NCI-H2171 treated with DMSO at 0.1 percent for 48 hours (cell line): ENCODE data around the gene ANKRD44.
"Not testable (repeated sequence)": the region's sequence is repeated elsewhere in the genome, so short reads cannot be mapped to it uniquely, and the experiment has no call there.

Experiments used
- DNase-seq: peaks from one replicate; lab custom pipeline; 2025; lab: John Stamatoyannopoulos, UW

Gene ANKRD44

DNA sequence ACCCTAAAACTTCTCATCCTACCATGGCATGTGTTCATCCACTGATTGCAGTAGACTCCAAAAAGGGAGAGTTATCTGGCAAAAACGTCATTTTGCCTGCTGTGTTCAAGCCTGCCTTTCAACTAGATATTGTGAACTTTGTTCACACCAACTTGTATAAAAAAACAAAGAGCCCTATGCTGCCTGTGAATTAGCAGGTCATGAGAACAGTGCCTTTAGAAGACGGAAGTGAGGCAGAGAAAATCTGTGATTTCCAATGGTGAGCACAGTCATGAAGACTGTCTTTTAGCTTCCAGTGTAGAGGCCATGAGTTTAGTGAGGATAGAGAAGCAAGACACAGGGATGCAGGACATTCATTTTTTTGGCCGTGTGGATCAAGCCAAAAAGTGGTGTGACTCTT lies 280.5 kb downstream of the ANKRD44 start:
- DNase-seq: no peak

DNA sequence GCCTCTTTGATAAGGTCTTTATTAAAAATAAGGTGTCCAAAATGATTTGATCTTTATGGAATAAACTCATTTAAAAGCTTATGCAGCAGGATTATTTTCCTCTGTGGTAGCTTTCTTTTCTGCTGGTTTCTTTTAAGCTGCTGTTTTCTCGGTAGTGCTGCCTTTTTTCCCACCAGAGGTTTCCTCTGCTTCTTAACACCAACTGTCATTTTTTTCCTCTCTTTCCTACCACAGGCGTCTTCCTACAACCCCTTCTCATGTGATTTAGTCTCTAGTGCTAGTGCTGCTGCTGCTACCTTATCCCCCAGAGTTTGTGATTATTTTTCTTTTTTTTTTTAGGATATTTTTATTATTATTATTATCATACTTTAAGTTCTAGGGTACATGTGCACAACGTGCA lies 281.9 kb downstream of the ANKRD44 start:
- no peak for DNase-seq

DNA sequence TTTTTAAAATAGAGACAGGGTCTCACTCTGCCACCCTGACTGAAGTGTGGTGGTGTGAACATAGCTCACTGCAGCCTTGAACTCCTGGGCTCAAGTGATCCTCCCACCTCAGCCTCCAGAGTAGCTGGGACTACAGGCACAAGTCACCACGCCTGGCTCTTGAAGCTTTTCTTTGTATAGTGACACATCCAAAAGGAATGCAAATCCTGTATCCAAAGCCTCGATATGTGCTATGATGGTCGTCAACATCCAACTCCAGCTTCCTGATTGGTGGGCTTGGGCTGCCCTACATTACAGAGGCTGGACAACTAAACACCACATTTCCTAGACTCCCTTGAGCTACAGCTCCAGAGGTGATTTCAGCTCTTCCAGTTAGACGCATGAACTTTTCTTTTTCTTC lies 282.4 kb downstream of the ANKRD44 start:
- DNase-seq: no peak

DNA sequence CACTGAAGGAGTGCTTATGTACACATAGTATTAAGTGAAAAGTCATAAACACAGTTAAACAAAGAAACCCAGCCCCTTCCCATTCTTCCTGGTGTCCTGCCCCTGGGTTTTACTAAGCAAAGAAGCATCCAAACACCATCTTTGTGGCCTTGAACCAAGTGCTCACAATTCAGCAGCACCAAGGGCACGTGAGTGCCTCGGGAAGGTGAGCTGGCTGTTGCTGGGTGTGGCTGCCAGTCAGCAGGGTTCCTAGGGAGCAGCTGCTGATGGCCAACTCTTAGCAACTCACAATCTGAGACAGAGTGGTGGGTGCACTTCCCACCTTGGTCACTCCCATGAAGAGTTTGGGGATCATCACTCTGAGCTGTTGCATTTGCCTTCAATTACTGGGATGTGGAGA lies 286.4 kb downstream of the ANKRD44 start:
- DNase-seq: peak; percentile 47

DNA sequence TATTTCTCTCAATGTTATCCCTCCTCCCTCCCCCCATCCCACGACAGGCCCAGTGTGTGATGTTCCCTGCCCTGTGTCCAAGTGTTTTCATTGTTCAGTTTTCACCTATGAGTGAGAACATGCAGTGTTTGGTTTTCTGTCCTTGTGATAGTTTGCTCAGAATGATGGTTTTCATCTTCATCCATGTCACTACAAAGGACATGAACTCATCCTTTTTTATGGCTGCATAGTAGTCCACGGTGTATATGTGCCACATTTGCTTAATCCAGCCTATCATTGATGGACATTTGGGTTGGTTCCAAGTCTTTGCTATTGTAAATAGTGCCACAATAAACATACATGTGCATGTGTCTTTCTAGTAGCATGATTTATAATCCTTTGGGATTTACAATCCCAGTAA lies 289.7 kb downstream of the ANKRD44 start:
- not testable (repeated sequence) for DNase-seq

DNA sequence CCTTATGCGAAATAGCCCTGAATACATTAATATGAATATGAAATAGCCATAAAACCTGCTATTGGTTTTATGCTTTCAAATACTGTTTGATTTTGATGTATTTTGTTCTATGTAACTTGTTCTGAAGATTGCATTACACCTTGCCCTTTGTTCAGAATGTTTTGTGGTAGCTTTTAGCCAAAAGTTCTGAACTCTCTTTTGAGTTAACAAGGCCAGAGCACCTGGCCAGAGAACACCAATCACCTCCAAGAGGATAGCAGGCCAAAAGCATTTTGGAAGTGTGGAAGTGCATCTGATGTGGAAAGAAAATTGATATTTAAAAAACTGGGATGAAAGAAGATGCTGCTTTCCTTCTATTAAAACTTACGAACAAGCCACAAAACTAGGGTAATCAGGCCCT lies 297.5 kb downstream of the ANKRD44 start:
- DNase-seq: no peak

DNA sequence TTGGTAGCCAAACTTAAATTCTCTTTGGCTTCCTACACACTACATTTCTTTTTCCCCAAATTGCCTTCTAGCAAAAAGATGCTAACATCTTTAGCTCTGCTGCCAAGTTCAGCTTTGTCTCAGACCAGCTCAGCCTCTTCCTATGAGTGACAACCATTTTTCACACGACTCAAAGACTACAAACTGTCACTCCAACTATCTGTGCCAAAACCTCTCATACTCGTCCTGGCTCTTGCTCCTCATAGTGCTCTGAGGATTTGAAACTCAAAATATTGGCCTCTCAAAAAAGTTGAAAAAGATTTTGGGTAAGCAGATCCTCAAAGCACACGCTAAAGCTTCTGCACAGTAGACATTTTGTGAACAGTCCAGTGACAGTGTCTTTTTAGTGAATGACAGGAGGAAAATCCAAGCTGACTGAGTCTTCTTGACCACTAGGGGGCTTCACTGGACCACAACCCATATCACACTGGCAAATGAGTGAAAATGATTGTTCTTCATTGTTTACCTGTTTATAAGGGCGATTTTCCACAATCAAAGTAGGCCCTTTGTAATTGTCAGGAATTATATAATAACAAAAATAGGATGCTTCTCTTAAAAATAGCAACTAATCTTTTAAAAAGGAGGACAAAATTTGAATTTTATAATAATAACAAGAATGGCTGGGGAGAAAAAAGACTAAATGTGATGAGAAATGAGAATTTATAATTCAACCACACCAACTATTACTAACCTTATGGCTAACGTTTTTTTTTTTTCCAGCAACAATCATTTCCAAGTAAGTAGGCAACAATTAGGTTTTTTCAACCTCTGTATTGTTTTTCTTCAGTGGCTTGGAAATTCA lies 298.6 kb downstream of the ANKRD44 start:
- DNase-seq: peak; percentile 70

DNA sequence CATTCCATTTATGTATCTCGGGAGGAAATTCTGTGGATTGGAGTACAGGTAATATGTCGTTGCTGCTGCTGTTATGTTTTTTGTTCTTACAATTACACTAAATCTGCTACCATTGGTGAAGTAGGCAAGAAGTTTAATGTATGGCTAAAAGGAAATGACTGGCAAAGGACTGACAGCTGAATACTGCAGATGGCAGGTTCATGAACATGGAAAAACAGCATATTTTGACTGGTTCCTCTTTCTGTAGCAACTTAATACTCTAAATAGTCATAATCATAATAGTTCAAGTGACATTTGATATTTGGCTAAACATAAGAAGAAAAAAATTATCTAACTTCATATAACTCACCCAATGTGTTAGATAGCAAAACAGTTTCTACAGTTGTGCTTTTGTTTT lies 299.6 kb downstream of the ANKRD44 start:
- peak; percentile 77 for DNase-seq

DNA sequence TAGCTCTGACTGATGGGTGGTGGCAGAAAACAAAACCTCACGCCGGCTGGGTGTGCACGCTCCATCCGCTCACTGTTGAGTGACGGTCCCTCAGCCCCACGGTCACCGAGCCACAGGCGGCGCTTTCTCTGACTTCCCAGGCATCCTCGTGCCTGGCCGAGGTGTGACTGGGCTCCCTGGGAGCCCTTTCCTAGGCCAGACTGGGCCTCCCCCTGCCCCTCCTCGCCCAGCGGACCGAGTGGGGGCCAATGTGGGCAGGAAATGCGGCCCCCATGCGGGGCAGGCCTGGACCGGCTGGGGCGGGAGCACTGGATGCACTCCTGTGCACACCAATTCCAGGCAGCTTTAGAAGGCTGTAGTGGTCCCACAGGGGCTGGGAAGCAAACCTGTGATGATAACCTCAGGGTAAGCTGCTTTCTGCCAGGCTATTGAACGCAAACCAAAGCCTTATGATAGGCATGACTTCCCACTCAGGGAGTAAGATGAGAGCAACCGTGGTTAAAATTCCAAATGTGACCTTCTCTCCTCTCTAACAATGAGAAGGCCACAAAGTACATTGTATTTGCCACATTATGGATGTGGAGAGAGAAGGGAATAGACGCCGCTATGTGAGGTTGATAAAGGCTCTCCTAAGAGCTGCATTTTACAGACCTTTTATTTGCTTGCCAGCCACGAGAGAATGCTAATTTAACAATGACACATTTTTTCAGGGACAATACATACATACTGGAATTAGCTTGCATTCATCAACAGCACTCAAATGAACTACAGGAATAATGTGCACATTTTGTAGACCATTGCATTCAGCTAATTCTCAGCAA lies 300.2 kb downstream of the ANKRD44 start:
- DNase-seq: no peak

DNA sequence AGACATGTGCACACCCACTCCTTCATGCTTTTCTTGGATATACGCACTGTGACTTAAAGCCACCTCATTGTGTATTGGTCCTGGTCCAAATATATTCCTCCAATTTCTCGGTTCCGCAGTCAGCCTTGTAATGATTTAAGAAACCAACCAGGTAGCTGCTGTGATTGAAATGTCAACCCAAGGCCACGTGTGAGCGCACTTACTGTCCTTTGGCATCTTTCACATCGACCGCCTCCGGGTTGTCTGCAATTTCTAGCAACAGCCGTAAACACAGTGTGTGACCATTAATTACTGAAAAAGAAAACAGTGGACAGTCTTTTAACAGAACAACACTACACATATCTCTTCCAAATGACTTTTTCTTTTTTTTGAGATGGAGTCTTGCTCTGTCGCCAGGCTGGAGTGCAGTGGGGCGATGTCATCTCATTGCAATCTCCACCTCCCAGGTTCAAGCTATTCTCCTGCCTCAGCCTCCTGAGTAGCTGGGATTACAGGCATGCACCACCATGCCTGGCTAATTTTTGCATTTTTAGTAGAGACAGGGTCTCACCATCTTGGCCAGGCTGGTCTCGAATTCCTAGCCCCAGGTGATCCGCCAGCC lies 301.7 kb downstream of the ANKRD44 start:
- DNase-seq: not testable (repeated sequence)

DNA sequence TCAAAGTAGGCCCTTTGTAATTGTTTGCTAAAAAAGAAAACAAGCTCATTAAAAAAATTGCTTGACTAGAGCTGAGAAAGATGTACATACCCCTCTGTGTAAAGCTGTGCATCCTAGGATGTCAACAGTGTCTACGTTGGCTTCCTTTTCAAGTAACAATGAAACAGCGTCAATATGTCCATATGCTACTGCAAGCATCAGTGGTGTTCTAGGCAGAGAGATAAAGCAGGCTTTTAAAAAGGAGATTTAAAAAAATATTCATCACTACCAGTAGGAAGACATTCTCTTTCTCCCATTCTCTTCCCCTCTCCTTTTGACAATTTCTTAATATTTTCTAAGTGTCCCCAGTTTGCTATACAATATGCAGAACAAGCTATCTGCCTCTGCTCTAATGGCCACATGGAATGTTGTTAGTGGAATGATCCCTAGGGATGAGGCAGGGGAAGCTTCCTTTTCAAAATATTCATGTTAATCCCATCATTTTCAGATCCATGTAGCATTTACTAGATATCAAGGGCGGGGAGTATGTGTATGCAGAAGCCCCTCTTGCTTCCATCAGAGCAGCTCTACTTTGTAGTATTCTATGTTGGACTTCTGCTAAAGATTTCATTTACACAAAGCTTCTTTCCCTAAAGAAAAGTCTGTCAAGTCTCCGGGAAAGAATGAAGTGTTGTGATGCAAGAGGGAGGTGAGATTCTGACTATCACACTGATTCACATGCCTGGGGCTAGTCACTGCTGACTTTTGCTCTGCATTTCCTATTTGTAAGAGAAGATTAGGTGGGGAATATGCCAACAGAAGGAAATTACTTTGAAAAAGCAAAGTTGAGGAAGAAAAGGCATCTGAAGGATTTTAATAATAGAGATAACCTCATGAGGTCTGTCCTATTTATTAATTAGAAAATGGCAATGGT lies 302.6 kb downstream of the ANKRD44 start:
- DNase-seq: peak; percentile 68

DNA sequence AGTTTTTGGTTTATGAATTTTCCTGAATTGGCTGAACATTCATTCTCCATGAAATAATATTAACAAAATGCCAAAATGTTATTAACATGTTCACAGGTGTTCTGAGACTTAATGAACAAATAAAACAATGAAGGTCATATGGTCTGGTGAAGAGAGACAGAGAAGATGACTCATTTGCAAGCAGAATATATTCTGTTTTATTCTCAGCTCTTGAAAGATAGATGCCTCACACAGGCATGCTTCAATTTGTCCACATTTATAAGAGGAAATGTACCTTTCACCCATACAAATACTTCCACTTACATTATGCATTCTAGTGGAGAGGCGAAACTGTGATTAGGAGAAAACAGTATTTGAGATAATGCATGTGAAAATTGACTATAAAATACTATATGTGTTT lies 308.7 kb downstream of the ANKRD44 start:
- no peak for DNase-seq

DNA sequence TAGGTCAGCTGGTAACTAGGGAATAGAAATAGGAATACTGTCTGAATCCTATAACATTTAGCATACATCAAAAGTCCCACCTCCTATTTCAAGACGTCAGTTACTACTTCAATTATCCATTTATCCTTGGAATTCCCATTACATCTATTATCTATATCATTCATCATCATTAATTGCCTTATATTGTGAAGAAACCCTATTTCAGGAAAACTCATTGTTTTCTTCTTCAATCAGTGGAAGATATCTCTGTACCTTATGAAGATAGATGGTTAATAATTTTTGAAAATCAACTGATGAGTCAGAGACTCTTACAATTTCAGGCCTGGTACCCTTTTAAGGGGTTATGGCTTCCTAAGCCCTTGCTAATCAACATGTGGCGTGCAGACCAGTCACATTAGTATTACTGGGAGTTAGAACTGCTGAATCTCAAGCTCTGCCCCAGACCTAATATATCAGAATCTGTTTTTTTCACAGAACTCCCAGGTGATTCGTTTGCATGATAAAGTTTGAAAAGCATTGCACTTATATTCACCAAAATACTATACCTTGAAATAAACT lies 314.7 kb downstream of the ANKRD44 start:
- DNase-seq: no peak

DNA sequence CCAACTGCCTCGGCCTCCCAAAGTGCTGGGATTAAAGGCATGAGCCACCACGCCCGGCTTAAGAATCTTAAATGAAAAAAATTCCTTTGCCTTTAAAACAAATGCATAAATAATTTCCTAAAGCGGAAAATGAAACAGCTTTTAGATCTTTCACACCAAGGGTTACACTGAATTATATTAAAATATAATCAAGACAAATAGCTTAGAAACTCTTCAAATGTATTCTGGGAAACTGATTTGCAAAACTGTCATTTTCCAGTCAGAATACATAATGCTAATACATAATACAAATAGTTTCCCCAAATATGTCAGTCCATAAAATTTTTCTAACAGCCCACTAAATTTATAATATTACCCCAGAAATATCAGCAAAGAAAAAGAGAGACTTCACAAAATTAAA lies 315.8 kb downstream of the ANKRD44 start:
- DNase-seq: no peak

DNA sequence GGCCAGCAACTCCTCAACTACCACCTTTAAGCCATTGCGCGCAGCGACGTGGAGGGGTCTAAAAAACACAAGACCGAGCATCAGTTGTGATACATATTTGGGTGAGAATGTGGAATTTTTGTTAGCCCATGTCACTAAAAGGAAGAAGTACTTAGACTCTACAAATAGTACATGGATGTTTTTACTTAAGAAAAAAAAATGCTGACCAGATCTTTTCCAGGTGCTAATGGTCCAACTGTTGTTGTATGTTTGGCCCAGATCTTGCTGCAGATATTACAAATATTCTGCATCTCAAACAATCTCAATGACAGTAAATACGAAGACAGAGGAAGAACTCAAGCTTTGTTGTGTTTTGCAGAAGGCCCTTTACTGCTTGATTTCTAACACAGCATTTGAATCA lies 317.0 kb downstream of the ANKRD44 start:
- no peak for DNase-seq

DNA sequence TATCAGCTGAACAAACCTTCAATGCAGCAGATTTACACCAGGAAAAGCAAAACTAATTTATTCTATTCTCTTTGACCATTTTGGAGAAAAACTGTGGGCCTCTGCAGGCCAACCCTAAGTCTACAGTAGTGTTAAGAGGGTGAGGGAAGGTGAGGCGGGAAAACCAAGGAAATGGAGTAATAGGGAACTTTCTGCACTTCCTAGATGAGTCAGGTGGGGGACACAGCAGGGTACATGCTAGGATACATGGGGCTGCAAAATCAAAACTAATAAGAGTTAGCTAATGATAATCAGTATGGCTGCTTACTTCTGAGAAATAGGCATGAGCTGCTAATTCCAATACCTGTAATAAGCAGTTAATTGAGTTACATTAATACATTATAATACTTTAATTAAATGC lies 318.1 kb downstream of the ANKRD44 start:
- DNase-seq: no peak

DNA sequence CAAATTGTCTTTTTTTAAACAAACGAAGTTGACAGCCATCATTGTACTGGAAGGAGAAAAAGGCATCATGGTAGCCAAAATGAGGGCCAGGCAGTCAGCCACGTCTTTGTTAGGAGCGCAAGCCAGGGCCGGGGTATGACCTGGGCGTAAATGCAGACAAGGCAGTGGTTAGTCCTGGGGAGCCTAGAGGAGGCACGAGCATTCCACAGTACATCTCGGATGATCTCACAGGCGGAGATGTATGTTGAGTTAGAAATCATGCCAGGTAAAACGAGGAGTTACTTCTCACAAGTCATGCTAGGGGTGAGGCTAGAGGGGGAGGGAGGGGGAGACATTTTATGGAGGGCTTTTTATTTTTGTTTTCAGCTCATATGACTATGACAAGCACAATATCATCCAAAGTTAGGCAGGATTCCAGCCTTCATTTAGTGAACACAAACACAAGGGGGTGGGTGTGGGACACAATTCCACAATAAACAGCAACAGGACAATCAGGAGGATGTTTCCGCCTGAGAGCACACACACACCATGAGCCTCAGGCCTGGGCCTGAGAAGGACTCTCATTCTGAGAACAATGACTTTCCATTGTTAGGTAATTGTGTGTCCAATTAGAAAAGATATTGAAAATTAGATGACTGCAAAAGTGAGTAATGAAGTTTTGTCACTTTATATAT lies 319.7 kb downstream of the ANKRD44 start:
- no peak for DNase-seq

DNA sequence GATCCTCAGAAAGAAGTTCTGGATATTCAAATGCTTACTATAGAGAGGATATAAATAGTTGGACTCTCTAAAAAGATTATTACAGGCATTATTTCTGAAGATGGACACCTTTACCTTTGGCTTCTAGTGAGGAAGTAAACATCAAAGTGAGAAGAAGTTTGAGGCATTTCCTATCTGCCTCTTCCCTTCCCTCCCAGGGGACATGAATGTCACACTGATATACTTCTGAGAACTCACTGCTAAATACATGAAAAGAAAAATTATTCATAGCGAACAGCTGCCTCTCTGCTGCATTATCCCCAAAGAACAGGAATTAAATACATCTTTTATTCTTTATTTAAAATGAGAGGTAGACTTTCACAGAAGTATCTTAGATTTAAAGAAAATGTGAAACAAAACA lies 320.5 kb downstream of the ANKRD44 start:
- no peak for DNase-seq

DNA sequence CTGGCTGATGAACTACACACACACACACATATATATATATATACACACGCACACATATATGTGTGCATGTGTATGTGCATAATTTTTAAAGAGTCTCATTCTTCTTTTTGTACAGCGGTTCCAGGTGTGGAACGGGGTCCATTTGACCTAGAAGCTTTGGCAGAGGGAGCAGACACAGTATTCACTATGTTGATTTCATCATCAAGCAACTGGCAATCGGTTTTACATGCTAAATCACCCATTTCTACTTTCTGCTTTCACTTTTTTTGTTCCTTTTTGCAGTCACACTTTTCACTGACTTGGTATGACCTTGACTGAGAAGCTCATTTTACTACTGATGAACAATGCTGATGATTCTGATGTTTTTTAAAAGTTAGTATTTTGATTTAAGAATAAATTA lies 321.1 kb downstream of the ANKRD44 start:
- DNase-seq: no peak

DNA sequence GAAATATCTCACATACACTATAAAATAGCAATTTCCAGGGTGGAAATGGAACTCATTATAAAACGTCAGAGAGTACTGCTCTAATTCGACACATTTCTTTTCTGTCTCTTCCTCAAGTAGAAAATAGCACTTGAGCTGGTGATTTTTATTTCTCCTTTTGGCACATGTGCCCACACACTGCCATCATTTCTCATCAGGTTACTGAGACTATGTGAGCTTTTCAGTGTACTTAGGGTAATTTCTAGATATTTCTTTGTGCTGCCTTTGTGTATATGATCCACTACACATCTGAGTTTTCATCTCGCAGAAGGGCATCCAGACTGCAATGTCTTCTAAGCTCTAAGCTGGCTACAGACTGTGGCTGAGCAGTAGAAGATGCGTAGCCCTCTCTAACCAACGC lies 321.9 kb downstream of the ANKRD44 start:
- peak; percentile 40 for DNase-seq
